B cell (primary cell): ENCODE data around the gene SYTL1.

Experiments
- CTCF ChIP-seq: fragments of 200-600 bp; IDR thresholded peaks from one replicate; pipeline ENCODE4 v1.8.0; 2022; ENCODE audit warnings: antibody characterized with exemption, mild to moderate bottlenecking
- EZH2 ChIP-seq: IDR thresholded peaks from 2 replicates; pipeline ENCODE4 v1.6.1; 2012; ENCODE audit warnings: borderline replicate concordance, low read depth, mild to moderate bottlenecking, moderate library complexity, low read length; ENCODE audit not compliant: insufficient read depth, poor library complexity, severe bottlenecking

GRCh38 chr1:27293915-27294314 lies 47.9 kb upstream of the SYTL1 start:
- TF ChIP-seq CTCF (no peak), EZH2 (no peak)
